Smooth muscle cell (in vitro differentiated cells): ENCODE data around the gene PDE1C. TPM values are rescaled to one million over a fixed set of nuclear protein-coding genes. Genes with fewer than 3 reads are reported as not detected.

Source experiments
- DNase-seq: peaks from one replicate; lab custom pipeline; 2025; ENCODE audit not compliant: unreplicated experiment; lab: John Stamatoyannopoulos, UW
- H2AFZ ChIP-seq: fragments of 200-600 bp; sonication (generic); 2 replicates; pipeline ENCODE4 v1.6.0; 2016; ENCODE audit warnings: antibody characterized with exemption, low read depth, mild to moderate bottlenecking
- H3F3A ChIP-seq: fragments of 200-600 bp; sonication (generic); 2 replicates; pipeline ENCODE4 v1.6.0; 2017; ENCODE audit warnings: antibody characterized with exemption, low read depth
- H3K27ac ChIP-seq: fragments of 200-600 bp; sonication (generic); 2 replicates; pipeline ENCODE4 v1.5.1; 2016; ENCODE audit warnings: low read depth, mild to moderate bottlenecking
- H3K27me3 ChIP-seq: fragments of 200-600 bp; sonication (generic); 2 replicates; pipeline ENCODE4 v1.6.1; 2016; ENCODE audit warnings: low read depth, mild to moderate bottlenecking
- H3K36me3 ChIP-seq: fragments of 200-600 bp; sonication (generic); 2 replicates; pipeline ENCODE4 v1.5.1; 2016; ENCODE audit warnings: low read depth
- H3K4me1 ChIP-seq: fragments of 200-600 bp; sonication (generic); 2 replicates; pipeline ENCODE4 v1.5.1; 2016; ENCODE audit warnings: low read depth
- H3K4me2 ChIP-seq: fragments of 200-600 bp; sonication (generic); 2 replicates; pipeline ENCODE4 v1.6.0; 2016; ENCODE audit warnings: mild to moderate bottlenecking
- H3K4me3 ChIP-seq: fragments of 200-600 bp; sonication (generic); 2 replicates; pipeline ENCODE4 v1.5.1; 2016; ENCODE audit warnings: mild to moderate bottlenecking
- H3K79me2 ChIP-seq: fragments of 200-600 bp; sonication (generic); 2 replicates; pipeline ENCODE4 v1.6.0; 2016; ENCODE audit warnings: low read depth, mild to moderate bottlenecking
- H3K9ac ChIP-seq: fragments of 200-600 bp; sonication (generic); 2 replicates; pipeline ENCODE4 v1.6.0; 2016; ENCODE audit warnings: low read depth
- H3K9me3 ChIP-seq: fragments of 200-600 bp; sonication (generic); replicated peaks from 2 replicates; pipeline ENCODE4 v1.5.1; 2016; ENCODE audit warnings: low read depth
- H4K20me1 ChIP-seq: fragments of 200-600 bp; sonication (generic); 2 replicates; pipeline ENCODE4 v1.6.0; 2016; ENCODE audit warnings: low read depth
- WGBS: methylation state at CpG from one replicate; pipeline ENCODE4 v1.1.7; 2016; ENCODE audit warnings: low lambda C conversion rate; 5-methylcytosine and 5-hydroxymethylcytosine counted together
- polyA plus RNA-seq: library from polyadenylated mRNA; unstranded; fragments of >200 nt; fragmentation: Nextera tagmentation; extraction: Ambion mirVana; gene quantifications from 2 replicates; pipeline ENCODE4 v1.2.1, GENCODE V29; 2016
- total RNA-seq: library from RNA; depleted of rRNA; stranded (reverse); fragments of >200 nt; gene quantifications from 2 replicates; pipeline ENCODE4 v1.2.3, GENCODE V29; 2014
- TF ChIP-seq, protein P1 (sequence below): fragments of 200-600 bp; sonication (generic); IDR thresholded peaks from 2 replicates; pipeline ENCODE4 v1.5.1; 2017; ENCODE audit warnings: borderline replicate concordance, mild to moderate bottlenecking, antibody characterized with exemption; ENCODE audit not compliant: insufficient read depth, poor library complexity, severe bottlenecking

Gene PDE1C
- total and polyA plus RNA-seq, 2 experiments from 2014 or later: 1.2 to 6.9 TPM

DNA sequence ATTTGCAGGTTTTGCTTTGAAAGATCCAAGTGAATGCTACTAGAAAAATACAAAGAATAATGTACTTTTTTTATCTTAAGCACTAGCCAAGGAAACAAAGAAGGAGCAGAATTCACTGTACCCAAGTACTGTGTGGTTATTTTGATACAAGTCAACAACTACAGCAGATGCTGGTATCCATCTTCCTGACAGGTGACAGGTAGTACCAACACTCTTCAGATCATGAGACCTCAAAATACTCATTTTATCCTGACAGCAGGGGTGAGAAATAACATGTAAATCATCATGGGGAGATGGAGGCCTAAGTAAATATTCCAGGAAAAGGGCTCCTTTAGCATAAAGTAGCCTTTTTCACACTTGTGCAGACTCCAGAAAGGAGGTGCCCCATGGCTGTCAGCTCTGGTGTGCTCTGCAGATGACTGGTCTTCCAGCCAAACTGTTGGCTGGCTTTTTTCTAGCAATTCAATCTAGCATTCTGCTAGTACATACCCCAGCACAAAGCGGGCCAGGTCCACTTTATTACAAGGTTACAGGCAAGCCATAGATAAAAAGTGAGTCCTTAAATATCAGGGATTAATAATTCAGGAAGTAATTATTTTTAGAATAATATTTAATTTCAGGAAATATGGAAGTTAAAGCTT is 90.4 kb downstream of the PDE1C start:
- Histone ChIP-seq H3F3A (no peaks in the 10 kb centered on the region), H3K4me1 (no peaks in the 10 kb centered on the region), H3K79me2 (no peaks in the 10 kb centered on the region), H3K4me3 (no peak overlapping the region), H3K9ac (no peak overlapping the region), H3K27me3 (no peaks in the 10 kb centered on the region), H3K9me3 (no peaks in the 10 kb centered on the region), H3K27ac (no peak overlapping the region), H3K36me3 (no peaks in the 10 kb centered on the region), H4K20me1 (no peaks in the 10 kb centered on the region), H3K4me2 (no peak overlapping the region), H2AFZ (no peak overlapping the region)
- WGBS: 87% methylated on average over 1 of the region's 1 CpG
- TF ChIP-seq, protein P1, sequence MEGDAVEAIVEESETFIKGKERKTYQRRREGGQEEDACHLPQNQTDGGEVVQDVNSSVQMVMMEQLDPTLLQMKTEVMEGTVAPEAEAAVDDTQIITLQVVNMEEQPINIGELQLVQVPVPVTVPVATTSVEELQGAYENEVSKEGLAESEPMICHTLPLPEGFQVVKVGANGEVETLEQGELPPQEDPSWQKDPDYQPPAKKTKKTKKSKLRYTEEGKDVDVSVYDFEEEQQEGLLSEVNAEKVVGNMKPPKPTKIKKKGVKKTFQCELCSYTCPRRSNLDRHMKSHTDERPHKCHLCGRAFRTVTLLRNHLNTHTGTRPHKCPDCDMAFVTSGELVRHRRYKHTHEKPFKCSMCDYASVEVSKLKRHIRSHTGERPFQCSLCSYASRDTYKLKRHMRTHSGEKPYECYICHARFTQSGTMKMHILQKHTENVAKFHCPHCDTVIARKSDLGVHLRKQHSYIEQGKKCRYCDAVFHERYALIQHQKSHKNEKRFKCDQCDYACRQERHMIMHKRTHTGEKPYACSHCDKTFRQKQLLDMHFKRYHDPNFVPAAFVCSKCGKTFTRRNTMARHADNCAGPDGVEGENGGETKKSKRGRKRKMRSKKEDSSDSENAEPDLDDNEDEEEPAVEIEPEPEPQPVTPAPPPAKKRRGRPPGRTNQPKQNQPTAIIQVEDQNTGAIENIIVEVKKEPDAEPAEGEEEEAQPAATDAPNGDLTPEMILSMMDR: no peak
- DNase-seq: no peak

DNA sequence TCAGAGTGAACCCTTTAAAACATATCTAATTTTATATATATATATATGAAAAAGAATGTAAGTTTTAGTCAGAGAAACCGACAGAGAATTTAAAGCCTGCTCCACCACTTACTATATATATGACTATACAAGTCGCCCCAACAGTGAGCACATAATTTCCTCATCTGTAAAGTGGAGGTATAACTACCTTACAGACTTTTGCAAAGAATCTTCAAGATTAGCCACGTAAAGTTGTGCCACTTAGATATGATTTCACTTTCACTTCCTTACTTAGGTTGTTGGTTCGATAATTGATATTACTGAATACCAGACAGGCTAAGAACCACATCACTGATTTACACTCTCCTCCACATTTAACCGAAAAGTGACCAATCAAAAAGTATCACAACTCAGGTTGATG is 94.7 kb downstream of the PDE1C start:
- TF ChIP-seq, protein P1: no peak
- H3F3A ChIP-seq: no peaks in the 10 kb centered on the region
- 86% methylated on average over 5 of the region's 5 CpGs for WGBS
- no peak overlapping the region for H3K27ac ChIP-seq
- no peak for DNase-seq
- H3K79me2 ChIP-seq: no peaks in the 10 kb centered on the region
- H3K4me1 ChIP-seq: no peaks in the 10 kb centered on the region
- H3K4me3 ChIP-seq: no peak overlapping the region
- H3K9ac ChIP-seq: no peak overlapping the region
- H3K4me2 ChIP-seq: no peak overlapping the region
- no peaks in the 10 kb centered on the region for H3K36me3 ChIP-seq
- H3K27me3 ChIP-seq: no peaks in the 10 kb centered on the region
- no peaks in the 10 kb centered on the region for H4K20me1 ChIP-seq
- no peak overlapping the region for H2AFZ ChIP-seq
- H3K9me3 ChIP-seq: no peaks in the 10 kb centered on the region

GRCh38 chr7:31974351-31974750 is 95.9 kb downstream of the PDE1C start:
- no peak overlapping the region for H3K27ac ChIP-seq
- no peaks in the 10 kb centered on the region for H3K36me3 ChIP-seq
- no peaks in the 10 kb centered on the region for H4K20me1 ChIP-seq
- no peaks in the 10 kb centered on the region for H3K4me1 ChIP-seq
- H3K4me3 ChIP-seq: no peak overlapping the region
- H3K9ac ChIP-seq: no peak overlapping the region
- no peak overlapping the region for H3K4me2 ChIP-seq
- 53% methylated on average over 1 of the region's 1 CpG for WGBS
- H3K9me3 ChIP-seq: no peaks in the 10 kb centered on the region
- DNase-seq: no peak
- TF ChIP-seq, protein P1: no peak
- H3K79me2 ChIP-seq: no peaks in the 10 kb centered on the region
- no peak overlapping the region for H2AFZ ChIP-seq
- no peaks in the 10 kb centered on the region for H3K27me3 ChIP-seq
- no peaks in the 10 kb centered on the region for H3F3A ChIP-seq

DNA sequence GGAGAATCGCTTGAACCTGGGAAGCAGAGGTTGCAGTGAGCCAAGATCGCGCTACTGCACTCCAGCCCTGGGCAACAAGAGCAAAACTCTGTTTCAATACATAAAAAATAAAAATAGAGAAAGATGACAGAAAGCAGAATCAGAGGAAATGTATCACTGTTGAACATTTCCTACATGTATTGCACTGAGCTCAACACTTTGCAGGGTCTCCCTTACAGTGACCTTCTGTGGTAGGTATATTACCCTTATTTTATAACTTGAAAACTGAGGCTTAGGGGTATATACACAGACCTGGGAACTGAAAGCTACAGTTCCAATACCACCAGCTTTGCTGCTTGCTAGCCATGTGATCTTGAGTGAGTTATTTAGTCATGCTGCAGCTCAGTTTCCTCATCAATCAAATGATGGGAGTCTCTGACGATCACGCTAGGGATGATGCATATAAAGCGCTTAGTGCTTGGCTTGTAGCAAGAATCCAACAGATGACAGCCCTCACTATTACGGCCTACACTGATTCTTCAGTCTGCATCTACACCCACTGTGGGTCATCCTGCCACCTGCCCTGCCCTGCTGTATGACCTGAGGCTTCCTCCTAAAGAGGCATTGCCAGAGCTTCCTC is 99.0 kb downstream of the PDE1C start:
- TF ChIP-seq, protein P1: no peak
- Histone ChIP-seq H3K9ac (no peak overlapping the region), H3K79me2 (no peaks in the 10 kb centered on the region), H4K20me1 (no peaks in the 10 kb centered on the region), H2AFZ (no peak overlapping the region), H3K4me3 (no peak overlapping the region), H3K4me1 (no peaks in the 10 kb centered on the region), H3K9me3 (no peaks in the 10 kb centered on the region), H3K4me2 (no peak overlapping the region), H3K36me3 (no peaks in the 10 kb centered on the region), H3K27ac (no peak overlapping the region), H3F3A (no peaks in the 10 kb centered on the region), H3K27me3 (no peaks in the 10 kb centered on the region)
- DNase-seq: no peak
- WGBS: 89% methylated on average over 7 of the region's 7 CpGs
